Activated CD4-positive, alpha-beta T cell treated with anti-CD3 and anti-CD28 coated beads, Interleukin-2, amount 50 U/mL, for 4 hours (primary cell): Measurements from ENCODE around the gene POLL.

Experiments used
- DNase-seq, 2 experiments: peaks; one replicate each; pipeline ENCODE4 v3.0.0-alpha.2; 2020

Gene POLL

DNA sequence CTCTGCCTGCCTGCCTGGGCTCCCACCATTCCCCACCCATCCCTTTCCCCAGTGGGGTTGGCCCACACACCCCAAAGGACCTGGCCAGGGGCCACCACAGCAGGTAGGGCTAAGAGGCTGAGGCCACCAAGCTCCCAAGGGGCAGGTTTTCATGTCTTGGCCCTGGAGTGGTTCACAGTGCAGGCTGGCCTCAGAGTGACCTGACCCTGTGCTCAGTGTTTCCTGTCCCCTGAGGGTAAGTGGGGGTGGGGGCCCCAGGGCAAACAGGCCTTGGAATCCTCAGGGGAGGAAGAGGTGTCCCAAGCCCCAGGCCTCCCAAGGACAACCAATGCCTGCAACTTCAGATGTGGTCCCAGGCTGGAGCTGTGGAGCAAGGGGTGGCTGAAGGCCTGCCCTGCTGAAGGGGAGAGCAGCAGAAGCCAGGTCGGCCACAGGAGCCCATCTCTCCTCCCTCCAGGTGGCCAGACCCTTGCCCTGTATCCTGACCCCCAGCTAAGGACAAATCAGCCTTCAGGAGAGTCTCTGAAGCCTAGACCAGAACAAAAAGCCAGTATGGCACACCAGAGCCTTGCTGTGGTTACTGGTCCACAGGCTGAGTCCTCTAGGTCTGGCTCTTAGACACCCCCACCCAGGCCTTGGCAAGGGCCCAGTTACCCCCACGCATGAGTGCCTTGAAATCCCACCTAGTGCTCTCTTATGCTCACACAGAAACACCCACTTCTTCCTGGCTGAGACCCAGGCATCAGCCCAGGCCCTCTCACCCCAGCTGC, 27.6 kb downstream of the POLL start:
- DNase-seq, result no peak

GRCh38 chr10:101559596-101560297, 28.3 kb downstream of the POLL start:
- DNase-seq, result no peak

GRCh38 chr10:101558671-101559595, 29.1 kb downstream of the POLL start:
- no peak for DNase-seq

- DNase-seq, result no peak
Observed at GRCh38 chr10:101558204-101558603, 29.9 kb downstream of the POLL start.

DNA sequence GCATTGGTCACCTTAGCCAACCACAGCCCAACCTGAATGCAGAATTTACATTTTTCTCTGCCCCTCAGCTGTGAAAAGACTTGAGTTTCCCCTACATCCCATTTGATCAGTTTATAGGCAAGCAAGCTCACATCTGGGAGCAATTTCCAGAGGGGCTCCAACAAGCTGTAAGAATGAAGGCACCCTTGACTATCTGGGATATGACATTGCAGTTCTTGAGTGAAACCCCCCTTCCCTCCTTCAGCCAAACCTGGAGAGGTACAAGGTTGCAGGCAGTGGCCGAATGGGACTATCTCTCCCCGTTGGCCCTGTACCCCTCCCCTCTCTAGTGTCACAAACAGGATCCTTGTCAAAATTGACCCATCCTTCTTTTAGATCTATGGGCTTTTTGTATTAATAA, 30.5 kb downstream of the POLL start:
- no peak for DNase-seq

DNA sequence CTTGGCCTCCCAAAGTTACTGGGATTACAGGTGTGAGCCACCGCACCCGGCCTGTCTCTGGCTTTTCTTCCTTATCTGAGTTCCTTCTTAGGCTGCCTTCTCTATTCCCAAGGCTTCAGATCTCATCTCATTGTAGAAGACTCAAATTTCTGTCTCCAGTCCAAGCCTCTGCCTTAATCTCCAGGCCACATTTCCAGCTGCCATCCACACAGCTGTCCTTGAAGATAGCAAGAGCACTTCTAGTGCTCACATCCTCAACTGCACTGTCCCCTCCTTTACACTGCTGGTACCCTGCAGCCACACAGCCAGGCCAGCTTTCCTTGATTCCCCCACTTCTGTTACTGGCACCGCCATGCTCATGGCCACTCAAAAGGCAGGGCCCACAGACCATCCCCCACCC, 35.6 kb downstream of the POLL start:
- no peak for DNase-seq

DNA sequence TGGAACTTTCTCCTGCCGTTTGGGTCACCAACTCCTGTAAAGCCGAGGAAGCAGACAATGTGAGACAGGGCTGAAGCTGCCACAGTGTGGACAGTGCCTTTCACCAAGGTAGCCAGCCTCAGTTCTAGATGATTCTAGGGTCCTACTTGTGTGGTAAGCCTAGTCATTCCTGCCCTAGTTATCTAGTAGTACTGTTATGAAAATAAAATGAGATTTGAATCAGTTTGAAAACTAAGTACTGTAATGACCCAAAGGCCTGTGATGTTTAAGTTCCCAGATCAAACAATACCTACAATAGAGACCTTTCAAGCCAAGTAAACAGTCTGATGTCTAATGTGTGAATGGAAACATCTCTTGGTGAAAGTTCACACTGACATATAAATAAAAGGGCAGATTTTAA, 37.1 kb downstream of the POLL start:
- DNase-seq, result no peak

DNA sequence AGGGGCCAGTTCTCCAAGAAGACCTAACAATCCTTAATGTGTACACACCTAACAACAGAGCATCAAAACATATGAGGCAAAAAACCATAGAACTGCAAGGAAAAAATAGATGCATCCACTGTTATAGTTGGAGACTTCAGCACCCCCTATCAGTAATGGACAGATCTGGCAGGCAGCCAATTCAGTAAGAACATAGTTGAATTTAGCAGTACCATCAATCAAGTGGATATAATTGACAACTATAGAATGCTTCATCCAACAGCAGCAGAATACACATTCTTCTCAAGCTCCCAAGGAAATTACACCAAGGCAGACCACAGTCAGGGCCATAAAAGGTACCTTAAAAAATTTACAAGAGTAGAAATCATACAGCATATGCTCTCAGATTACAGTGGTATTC, 42.2 kb downstream of the POLL start:
- DNase-seq, result no peak

- no peak for DNase-seq
Observed at GRCh38 chr10:101538446-101538845, 49.6 kb downstream of the POLL start.

DNA sequence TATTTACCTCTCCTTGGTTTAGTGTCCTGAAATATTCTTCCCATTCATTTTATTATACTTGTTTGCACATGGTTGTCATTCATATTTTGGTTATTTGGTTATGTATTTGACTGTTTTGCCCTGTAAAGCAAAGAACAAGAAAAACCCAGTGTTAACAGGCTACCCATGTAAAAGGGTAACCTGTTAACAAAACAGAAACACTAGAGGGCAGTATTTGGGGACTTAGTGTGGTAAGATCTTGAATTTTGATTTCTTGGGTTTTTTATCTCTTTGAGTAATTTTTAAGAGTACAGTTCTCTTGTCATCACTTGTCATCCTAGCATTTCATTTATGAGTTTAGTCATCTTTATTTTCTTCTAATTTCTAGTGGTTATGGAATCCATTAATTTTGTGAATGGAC, 51.3 kb downstream of the POLL start:
- DNase-seq, result no peak

DNA sequence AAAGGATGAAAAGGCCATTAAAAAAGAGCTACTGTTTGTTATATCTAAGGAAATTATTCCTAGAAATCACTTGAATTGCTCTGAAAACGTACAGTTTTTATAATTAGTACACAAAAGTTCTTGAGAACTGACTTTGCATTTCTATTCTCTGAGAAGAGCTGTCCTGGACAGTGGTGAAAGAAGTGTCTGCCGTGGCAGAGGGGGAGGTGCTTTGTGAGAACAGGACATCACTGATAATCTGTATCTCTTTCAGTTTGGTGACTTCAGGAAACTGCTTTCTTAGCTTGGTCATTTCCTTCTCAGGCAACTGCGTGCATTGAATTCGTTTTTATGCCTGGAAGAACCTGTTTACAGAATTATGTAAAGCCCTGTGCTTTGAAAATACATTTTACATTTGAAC, 52.1 kb downstream of the POLL start:
- DNase-seq, result no peak

DNA sequence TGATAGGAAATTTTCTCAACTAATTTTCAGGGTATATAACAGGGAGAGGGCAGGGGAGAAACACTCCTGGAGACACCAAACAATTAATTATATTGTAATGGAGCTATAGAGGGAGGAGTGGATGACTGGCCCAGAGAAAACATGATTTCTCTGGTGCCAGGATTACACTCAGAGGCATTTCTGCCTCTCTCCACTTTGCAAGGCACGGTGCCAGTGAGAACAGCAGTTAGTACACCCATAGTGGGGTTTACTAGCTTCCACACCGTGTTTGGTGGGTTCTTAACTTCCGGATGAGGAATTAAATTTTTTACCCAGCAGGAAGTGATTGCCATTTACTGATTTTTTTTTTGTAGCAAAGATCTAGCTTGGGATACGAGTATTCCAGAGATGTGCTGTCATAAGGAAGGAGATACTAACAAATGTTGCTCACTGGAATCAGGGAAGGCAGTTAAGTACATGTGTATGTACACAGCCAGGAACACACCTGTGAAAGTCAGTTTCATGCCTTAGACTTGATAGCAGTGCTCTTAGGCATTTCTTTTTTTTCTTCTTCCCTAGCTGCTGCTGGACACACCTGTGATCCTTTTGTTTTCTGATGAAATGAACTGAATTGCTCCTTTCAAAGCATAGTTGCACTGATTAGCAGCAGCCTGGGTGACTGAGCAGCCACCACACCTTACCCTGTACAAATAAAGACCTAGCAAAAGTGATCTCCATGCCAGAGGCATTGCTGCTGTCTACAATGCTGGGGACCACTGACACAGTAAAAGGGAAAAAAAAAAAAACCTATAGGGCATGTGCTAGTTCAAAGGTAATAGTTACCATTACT, 58.1 kb downstream of the POLL start:
- DNase-seq, result no peak

DNA sequence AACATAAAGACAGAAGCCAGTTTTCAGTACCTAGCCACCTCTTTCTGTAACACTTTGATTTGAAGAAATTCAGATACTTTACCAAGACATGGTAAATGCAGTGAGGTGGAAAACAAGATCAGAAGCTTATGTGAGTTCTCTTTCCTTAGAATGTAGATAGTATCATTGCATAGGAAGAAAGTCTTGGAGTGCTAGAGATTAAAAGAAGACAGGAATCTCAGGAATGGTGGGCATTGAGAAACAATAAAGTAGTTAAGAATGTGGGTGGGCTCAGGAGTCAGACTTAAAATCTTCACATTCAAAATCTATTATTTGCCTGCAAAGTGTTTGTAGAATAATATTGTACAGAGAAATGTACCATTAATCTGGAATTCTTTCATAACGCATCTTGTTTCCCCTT, 58.9 kb downstream of the POLL start:
- no peak for DNase-seq
